HG03378 (cell line): Measurements from ENCODE around the gene BCAP31.

Experiments
- ATAC-seq: cut with Tn5 transposase; IDR thresholded peaks from one replicate; pipeline ENCODE4 v1.9.1; 2021; ENCODE audit warnings: mild to moderate bottlenecking, moderate library complexity; ENCODE audit not compliant: unreplicated experiment

The BCAP31 gene

GRCh38 chrX:153659268-153659667 is 64.9 kb downstream of the BCAP31 start:
- no peak for ATAC-seq

GRCh38 chrX:153657161-153657560 is 67.0 kb downstream of the BCAP31 start:
- ATAC-seq, result no peak

GRCh38 chrX:153653556-153653955 is 70.6 kb downstream of the BCAP31 start:
- ATAC-seq, result no peak

DNA sequence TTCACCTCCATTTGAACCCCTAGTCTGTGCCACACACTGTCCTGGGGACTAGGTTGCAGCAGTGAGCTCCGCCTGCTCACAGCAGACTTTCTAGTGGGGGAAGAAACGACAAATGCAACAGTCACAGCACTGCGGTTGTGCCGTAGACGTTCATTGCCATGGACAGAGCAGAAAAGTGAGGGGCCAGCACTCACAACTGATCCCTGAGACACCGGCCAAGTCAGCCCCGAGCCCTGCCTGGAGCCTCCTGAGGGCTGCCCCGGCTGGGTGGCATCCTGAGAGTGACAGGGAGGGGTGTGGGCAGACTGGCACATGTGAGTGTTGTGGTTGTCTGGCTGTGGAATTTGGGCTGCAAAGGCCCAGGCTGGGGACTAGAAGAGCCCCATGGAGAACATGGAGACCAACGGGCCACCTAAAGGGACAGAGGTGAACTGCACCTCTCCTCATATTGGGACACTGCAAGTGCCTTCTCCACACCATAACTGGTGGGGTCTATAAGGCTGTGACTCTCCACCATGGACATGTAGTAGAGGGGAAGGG is 72.6 kb downstream of the BCAP31 start:
- no peak for ATAC-seq

GRCh38 chrX:153650959-153651358 is 73.2 kb downstream of the BCAP31 start:
- ATAC-seq, result no peak
